A549 (cell line): ENCODE measurements around the gene DSG2. TPM values are rescaled to one million over a fixed set of nuclear protein-coding genes. Genes with fewer than 3 reads are reported as not detected.

Source experiments
- ATAC-seq, 2 experiments: fragments of 200-7000 bp in 1 of 2; fragments of >200 bp in 1 of 2; cut with Nextera tagmentation in 1 of 2; cut with Tn5 transposase in 1 of 2; 3 replicates each; pipeline versions ENCODE4 v1.8.0 to v1.9.1; 2018 to 2020; ENCODE audit warnings: mild to moderate bottlenecking in 1 of 2, moderate library complexity in 1 of 2
- CTCF ChIA-PET: fragments of 300-600 bp; sonication (Branson Sonifier 250); formaldehyde crosslinking; extraction: SDS; loops from one replicate; lab custom pipeline; 2021; ENCODE audit warnings: antibody characterized with exemption, inconsistent platforms; lab: Yijun Ruan, JAX
- POLR2A ChIA-PET: fragments of 350-600 bp; formaldehyde crosslinking; extraction: SDS; loops from one replicate; lab custom pipeline; 2021; ENCODE audit warnings: antibody characterized with exemption, inconsistent platforms; lab: Yijun Ruan, JAX
- DNase-seq, 2 experiments: peaks; one replicate each; pipeline versions ENCODE4 v3.0.0 to v3.0.0-alpha.2; 2011 to 2016; ENCODE audit warnings: low read depth in 1 of 2, low spot score in 1 of 2
- FAIRE-seq: peaks from 2 replicates; lab custom pipeline; 2011; peaks lifted over from hg19 to GRCh38; lab: Jason Lieb, UNC
- H3K27ac ChIP-seq, 2 experiments: fragments of >200 bp; sonication (Bioruptor Twin); formaldehyde crosslinking; 3 replicates each; pipeline ENCODE4 v1.5.1; 2016 to 2017
- H3K4me1 ChIP-seq: fragments of >200 bp; sonication (Bioruptor Twin); formaldehyde crosslinking; 3 replicates; pipeline ENCODE4 v1.6.1; 2016
- H3K4me2 ChIP-seq: fragments of >200 bp; sonication (Bioruptor Twin); formaldehyde crosslinking; 3 replicates; pipeline ENCODE4 v1.6.1; 2016
- H3K4me3 ChIP-seq: fragments of >200 bp; sonication (Bioruptor Twin); formaldehyde crosslinking; 3 replicates; pipeline ENCODE4 v1.5.1; 2016
- H3K9me3 ChIP-seq: fragments of >200 bp; sonication (Bioruptor Twin); formaldehyde crosslinking; 3 replicates; pipeline ENCODE4 v1.6.1; 2016
- BHLHE40 ChIP-seq: IDR thresholded peaks from 2 replicates; pipeline ENCODE4 v1.6.1; 2012; ENCODE audit warnings: low read depth, low read length, inconsistent platforms
- FOSL2 ChIP-seq, 2 experiments: fragments of 450-650 bp in 1 of 2; fragments of >200 bp in 1 of 2; sonication (Bioruptor Twin) in 1 of 2; formaldehyde crosslinking; IDR thresholded peaks; 2 replicates each; pipeline versions ENCODE4 v1.5.0 to v1.6.1; 2016 to 2020; ENCODE audit warnings: mild to moderate bottlenecking in 1 of 2, moderate library complexity in 1 of 2
- FOXS1 ChIP-seq: fragments of 250-450 bp; sonication (Bioruptor Pico); IDR thresholded peaks from 2 replicates; pipeline ENCODE4 v1.5.0; 2020; ENCODE audit warnings: mild to moderate bottlenecking, moderate library complexity
- HDAC2 ChIP-seq: fragments of 200-600 bp; sonication (generic); IDR thresholded peaks from 2 replicates; pipeline ENCODE4 v1.6.1; 2016
- HOXA7 ChIP-seq: fragments of 250-450 bp; sonication (Bioruptor Pico); IDR thresholded peaks from 2 replicates; pipeline ENCODE4 v1.5.0; 2020; ENCODE audit warnings: mild to moderate bottlenecking, moderate library complexity
- JUNB ChIP-seq: fragments of >200 bp; sonication (Bioruptor Twin); formaldehyde crosslinking; IDR thresholded peaks from 2 replicates; pipeline ENCODE4 v1.6.1; 2016
- MAFK ChIP-seq: fragments of 450-650 bp; IDR thresholded peaks from 2 replicates; pipeline ENCODE4 v1.6.1; 2014; ENCODE audit not compliant: partially characterized antibody
- NPAS2 ChIP-seq: fragments of 250-450 bp; sonication (Bioruptor Pico); IDR thresholded peaks from 2 replicates; pipeline ENCODE4 v1.8.0; 2022; ENCODE audit warnings: mild to moderate bottlenecking, moderate library complexity, borderline replicate concordance
- RAD21 ChIP-seq, 2 experiments: fragments of >200 bp in 1 of 2; sonication (Bioruptor Twin) in 1 of 2; formaldehyde crosslinking in 1 of 2; IDR thresholded peaks in 1 of 2; conservative IDR thresholded peaks in 1 of 2; 2 replicates in 1 of 2; 3 replicates in 1 of 2; pipeline ENCODE4 v1.6.1; 2012 to 2018; ENCODE audit warnings: inconsistent platforms in 1 of 2
- RARB ChIP-seq: fragments of 250-450 bp; sonication (Bioruptor Pico); IDR thresholded peaks from 2 replicates; pipeline ENCODE4 v1.8.0; 2021; ENCODE audit warnings: mild to moderate bottlenecking, moderate library complexity
- RCOR1 ChIP-seq: fragments of 150-350 bp; IDR thresholded peaks from 2 replicates; pipeline ENCODE4 v1.6.1; 2014; ENCODE audit warnings: antibody characterized with exemption, low read length, low read depth
- REST ChIP-seq: fragments of 200-600 bp; sonication (generic); IDR thresholded peaks from 2 replicates; pipeline ENCODE4 v1.6.1; 2016; ENCODE audit warnings: antibody characterized with exemption, mild to moderate bottlenecking, moderate library complexity
- RNF2 ChIP-seq: fragments of 200-600 bp; sonication (generic); IDR thresholded peaks from 2 replicates; pipeline ENCODE4 v1.6.1; 2016; ENCODE audit warnings: low read depth, mild to moderate bottlenecking, antibody characterized with exemption, moderate library complexity, borderline replicate concordance
- SMC3 ChIP-seq: fragments of >200 bp; sonication (Bioruptor Twin); formaldehyde crosslinking; IDR thresholded peaks from 3 replicates; pipeline ENCODE4 v1.6.1; 2018; ENCODE audit warnings: inconsistent platforms
- SREBF2 ChIP-seq: fragments of 450-650 bp; IDR thresholded peaks from 2 replicates; pipeline ENCODE4 v1.6.1; 2014; ENCODE audit warnings: mild to moderate bottlenecking, moderate library complexity
- ZFP36 ChIP-seq: fragments of 450-650 bp; IDR thresholded peaks from 2 replicates; pipeline ENCODE4 v1.6.1; 2014; ENCODE audit warnings: borderline replicate concordance; ENCODE audit not compliant: partially characterized antibody
- ZNF302 ChIP-seq: fragments of 250-450 bp; sonication (Bioruptor Pico); IDR thresholded peaks from 2 replicates; pipeline ENCODE4 v1.9.0; 2021; ENCODE audit warnings: inconsistent platforms, mild to moderate bottlenecking, moderate library complexity
- WGBS: methylation state at CpG from one replicate; pipeline ENCODE4 v1.1.6; 2017; ENCODE audit errors: missing lambda C conversion rate; 5-methylcytosine and 5-hydroxymethylcytosine counted together
- polyA plus RNA-seq, 4 experiments: library from polyadenylated mRNA; depleted of rRNA in 3 of 4; stranded (reverse); fragments of >200 nt; fragmentation: RNase III in 1 of 4; extraction: RNeasy Plus Mini Kit Qiagen cat#74134 plus additional on column Dnase treatment in 1 of 4; gene quantifications; 2 replicates in 3 of 4; 3 replicates in 1 of 4; pipeline ENCODE4 v1.2.3, GENCODE V29; 2011 to 2017
- TF ChIP-seq, protein P1 (sequence below): fragments of 450-650 bp; IDR thresholded peaks from 2 replicates; pipeline ENCODE4 v1.6.1; 2014; ENCODE audit warnings: antibody characterized with exemption
- TF ChIP-seq, protein P2 (sequence below): fragments of 250-450 bp; sonication (Bioruptor Pico); IDR thresholded peaks from 2 replicates; pipeline ENCODE4 v1.5.0; 2020; ENCODE audit warnings: low read depth, mild to moderate bottlenecking, moderate library complexity

DSG2 gene
- polyA plus RNA-seq, 2 of the 4 experiments (the other 2 are of a cell fraction) = 40.0 to 91.7 TPM

- ATAC-seq = peak in 1 of 2 experiments; percentile 43; a peak in 1 of 6 replicates
These were observed 98.3 kb downstream of the DSG2 start for GRCh38 chr18:31596081-31596872.

GRCh38 chr18:31598021-31598805, 100.2 kb downstream of the DSG2 start:
- Histone ChIP-seq H3K4me1 (0 out of 3 replicates have a peak, but pooled peaks cover 3% of the 10 kb centered on the region), H3K9me3 (no peaks in the 10 kb centered on the region)
- CTCF ChIA-PET = interaction anchor here (0.6 kb wide), 1 partner anchor 32 kb away, joined by 3 read pairs; no protein-coding TSS in a partner anchor
- TF ChIP-seq HDAC2 = no peak
- no peak for TF ChIP-seq HOXA7 (CRISPR knock-in tag)
- TF ChIP-seq, protein P1, sequence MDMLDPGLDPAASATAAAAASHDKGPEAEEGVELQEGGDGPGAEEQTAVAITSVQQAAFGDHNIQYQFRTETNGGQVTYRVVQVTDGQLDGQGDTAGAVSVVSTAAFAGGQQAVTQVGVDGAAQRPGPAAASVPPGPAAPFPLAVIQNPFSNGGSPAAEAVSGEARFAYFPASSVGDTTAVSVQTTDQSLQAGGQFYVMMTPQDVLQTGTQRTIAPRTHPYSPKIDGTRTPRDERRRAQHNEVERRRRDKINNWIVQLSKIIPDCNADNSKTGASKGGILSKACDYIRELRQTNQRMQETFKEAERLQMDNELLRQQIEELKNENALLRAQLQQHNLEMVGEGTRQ = no peak
- TF ChIP-seq, protein P2, sequence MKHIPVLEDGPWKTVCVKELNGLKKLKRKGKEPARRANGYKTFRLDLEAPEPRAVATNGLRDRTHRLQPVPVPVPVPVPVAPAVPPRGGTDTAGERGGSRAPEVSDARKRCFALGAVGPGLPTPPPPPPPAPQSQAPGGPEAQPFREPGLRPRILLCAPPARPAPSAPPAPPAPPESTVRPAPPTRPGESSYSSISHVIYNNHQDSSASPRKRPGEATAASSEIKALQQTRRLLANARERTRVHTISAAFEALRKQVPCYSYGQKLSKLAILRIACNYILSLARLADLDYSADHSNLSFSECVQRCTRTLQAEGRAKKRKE (CRISPR knock-in tag) = no peak
- no peak for TF ChIP-seq ZFP36
- TF ChIP-seq RNF2 = no peak
- no peak for TF ChIP-seq ZNF302 (CRISPR knock-in tag)
- no peak for TF ChIP-seq SMC3
- no peak for TF ChIP-seq REST
- TF ChIP-seq NPAS2 = no peak
- TF ChIP-seq FOXS1 = no peak
- TF ChIP-seq RARB (CRISPR knock-in tag) = no peak
- TF ChIP-seq, all 56 proteins: peak for 0
- Histone ChIP-seq H3K4me3 (no peak overlapping the region), H3K4me2 (no peak overlapping the region), H3K27ac (no peak overlapping the region)
- 80% methylated on average over 13 of the region's 13 CpGs for WGBS
- ATAC-seq (no peak), DNase-seq (no peak), FAIRE-seq (no peak)
- POLR2A ChIA-PET = no interaction called here

More at GRCh38 chr18:31596081-31596872, 98.3 kb downstream of the DSG2 start:
- Histone ChIP-seq H3K27ac (no peak overlapping the region), H3K4me3 (no peak overlapping the region), H3K4me1 (0 out of 3 replicates have a peak, but pooled peaks cover 3% of the 10 kb centered on the region), H3K4me2 (no peak overlapping the region; the same call in 2 of the 3 replicates), H3K9me3 (no peaks in the 10 kb centered on the region)
- TF ChIP-seq HDAC2 = no peak
- TF ChIP-seq BHLHE40 = no peak
- no peak for TF ChIP-seq RAD21 (conservative IDR thresholded peaks at IDR 0.05 in 1 of 2, IDR thresholded peaks at IDR 0.05 in 1 of 2)
- no peak for TF ChIP-seq MAFK
- TF ChIP-seq RCOR1 = no peak
- no peak for TF ChIP-seq SREBF2
- no peak for TF ChIP-seq FOSL2 (IDR thresholded peaks at IDR 0.05)
- TF ChIP-seq FOSL2 (CRISPR knock-in tag; IDR thresholded peaks at IDR 0.05) = no peak
- no peak for TF ChIP-seq JUNB
- DNase-seq (peak in 1 of 2 experiments; percentile 5), FAIRE-seq (no peak)
- 68% methylated on average over 9 of the region's 9 CpGs for whole genome bisulfite sequencing
- ChIA-PET POLR2A (no interaction called here), CTCF (no interaction called here)

Other genes starting within 250 kb of the DSG2 start
- not detected in 2 replicates for gene DSG1, start 180.0 kb upstream of the DSG2 start, polyA plus RNA-seq (2011; rRNA removed)
- gene DSG1, start 180.0 kb upstream of the DSG2 start, polyA plus RNA-seq (2017; fragmentation: RNase III; extraction: RNeasy Plus Mini Kit Qiagen cat#74134 plus additional on column Dnase treatment) = not detected in 3 replicates
- gene DSG4, start 121.4 kb upstream of the DSG2 start, polyA plus RNA-seq (2011; rRNA removed) = 0.03 and 0.07 TPM in 2 replicates
- not detected in 3 replicates for gene DSG4, start 121.4 kb upstream of the DSG2 start, polyA plus RNA-seq (2017; fragmentation: RNase III; extraction: RNeasy Plus Mini Kit Qiagen cat#74134 plus additional on column Dnase treatment)
- 0.01 and 0.03 TPM in 2 replicates for gene DSG3, start 50.4 kb upstream of the DSG2 start, polyA plus RNA-seq (2011; rRNA removed)
- 0.01 TPM in 1 of 3 replicates, not detected in the others for gene DSG3, start 50.4 kb upstream of the DSG2 start, polyA plus RNA-seq (2017; fragmentation: RNase III; extraction: RNeasy Plus Mini Kit Qiagen cat#74134 plus additional on column Dnase treatment)
- gene TTR, start 93.7 kb downstream of the DSG2 start, polyA plus RNA-seq (2011; rRNA removed) = 0.13 and 0.28 TPM in 2 replicates
- 0.11 to 0.18 TPM (median 0.12 TPM) in 3 replicates for gene TTR, start 93.7 kb downstream of the DSG2 start, polyA plus RNA-seq (2017; fragmentation: RNase III; extraction: RNeasy Plus Mini Kit Qiagen cat#74134 plus additional on column Dnase treatment)
- gene B4GALT6, start 186.4 kb downstream of the DSG2 start, polyA plus RNA-seq (2011; rRNA removed) = 12.8 TPM in 2 replicates
- gene B4GALT6, start 186.4 kb downstream of the DSG2 start, polyA plus RNA-seq (2017; fragmentation: RNase III; extraction: RNeasy Plus Mini Kit Qiagen cat#74134 plus additional on column Dnase treatment) = 6.3 to 7.1 TPM (median 6.7 TPM) in 3 replicates